Caco-2 (cell line): ENCODE measurements around the gene KRTAP12-3. TPM values are rescaled to one million over a fixed set of nuclear protein-coding genes. Genes with fewer than 3 reads are reported as not detected.

ENCODE experiments used
- BruUV-seq: library from RNA; stranded (reverse); fragments of 400-500 nt; replicated peaks from 2 replicates; lab custom pipeline; 2021; lab: Mats Ljungman, UMichigan
- CTCF ChIA-PET: fragments of 300-600 bp; sonication (Branson Sonifier 250); formaldehyde crosslinking; loops from one replicate; lab custom pipeline; 2022; ENCODE audit warnings: antibody characterized with exemption; lab: Charles Lee
- POLR2A ChIA-PET: fragments of 300-600 bp; sonication (Branson Sonifier 250); formaldehyde crosslinking; loops from one replicate; lab custom pipeline; 2022; ENCODE audit warnings: antibody characterized with exemption; lab: Charles Lee
- DNase-seq, 2 experiments: peaks; one replicate each; pipeline versions ENCODE4 v3.0.0 to v3.0.0-alpha.2; 2020 to 2022
- H3K27me3 ChIP-seq: replicated peaks from 2 replicates; pipeline ENCODE4 v1.6.0; 2011; ENCODE audit warnings: low read length; ENCODE audit not compliant: control insufficient read depth, insufficient read depth
- H3K36me3 ChIP-seq: 2 replicates; pipeline ENCODE4 v1.5.1; 2011; ENCODE audit warnings: low read length; ENCODE audit not compliant: control insufficient read depth, insufficient read depth
- H3K4me1 ChIP-seq: fragments of 250-450 bp; sonication (Bioruptor Pico); 2 replicates; pipeline ENCODE4 v1.5.1; 2020; ENCODE audit warnings: mild to moderate bottlenecking
- H3K4me3 ChIP-seq: 2 replicates; pipeline ENCODE4 v1.5.1; 2011; ENCODE audit warnings: low read depth, mild to moderate bottlenecking, control low read depth, low read length
- H3K9me3 ChIP-seq: fragments of 250-450 bp; sonication (Bioruptor Pico); 2 replicates; pipeline ENCODE4 v1.5.1; 2020; ENCODE audit warnings: mild to moderate bottlenecking, moderate library complexity
- H3K27ac Mint-ChIP-seq: one replicate; pipeline ENCODE4 v1.8.0; 2022; ENCODE audit warnings: mixed read lengths; ENCODE audit not compliant: unreplicated experiment
- H3K27me3 Mint-ChIP-seq: one replicate; pipeline ENCODE4 v1.8.0; 2022; ENCODE audit warnings: mixed read lengths; ENCODE audit not compliant: insufficient read depth, unreplicated experiment
- H3K36me3 Mint-ChIP-seq: one replicate; pipeline ENCODE4 v1.8.0; 2022; ENCODE audit warnings: mild to moderate bottlenecking, mixed read lengths; ENCODE audit not compliant: insufficient read depth, unreplicated experiment
- H3K4me1 Mint-ChIP-seq: one replicate; pipeline ENCODE4 v1.8.0; 2022; ENCODE audit warnings: low read depth, mixed read lengths; ENCODE audit not compliant: unreplicated experiment
- H3K4me3 Mint-ChIP-seq: one replicate; pipeline ENCODE4 v1.8.0; 2022; ENCODE audit warnings: mild to moderate bottlenecking, moderate library complexity, mixed read lengths; ENCODE audit not compliant: unreplicated experiment
- H3K9me3 Mint-ChIP-seq: one replicate; pipeline ENCODE4 v1.8.0; 2022; ENCODE audit warnings: mixed read lengths; ENCODE audit not compliant: unreplicated experiment
- intact Hi-C: fragments of 100-400 bp; cut with micrococcal nuclease; formaldehyde crosslinking; loops from one replicate; pipeline ENCODE4 v1.10.0; 2022; ENCODE audit not compliant: unreplicated experiment
- total RNA-seq: library from RNA; stranded (reverse); gene quantifications from 2 replicates; pipeline ENCODE4 v1.2.3, GENCODE V29; 2022
- TF ChIP-seq, protein P1 (sequence below), 2 experiments: fragments of 200-600 bp in 1 of 2; IDR thresholded peaks; 1 replicate in 1 of 2; 2 replicates in 1 of 2; pipeline versions ENCODE4 v1.5.1 to v1.8.0; 2011 to 2022; ENCODE audit warnings: antibody characterized with exemption in 1 of 2, control low read depth in 1 of 2, inconsistent platforms in 1 of 2, low read depth in 1 of 2, low read length in 1 of 2, mild to moderate bottlenecking in 1 of 2, moderate library complexity in 1 of 2; ENCODE audit not compliant: insufficient read depth in 1 of 2, severe bottlenecking in 1 of 2, unreplicated experiment in 1 of 2

The KRTAP12-3 gene
- total RNA-seq, 1 experiment from 2014 or later, result not detected

DNA sequence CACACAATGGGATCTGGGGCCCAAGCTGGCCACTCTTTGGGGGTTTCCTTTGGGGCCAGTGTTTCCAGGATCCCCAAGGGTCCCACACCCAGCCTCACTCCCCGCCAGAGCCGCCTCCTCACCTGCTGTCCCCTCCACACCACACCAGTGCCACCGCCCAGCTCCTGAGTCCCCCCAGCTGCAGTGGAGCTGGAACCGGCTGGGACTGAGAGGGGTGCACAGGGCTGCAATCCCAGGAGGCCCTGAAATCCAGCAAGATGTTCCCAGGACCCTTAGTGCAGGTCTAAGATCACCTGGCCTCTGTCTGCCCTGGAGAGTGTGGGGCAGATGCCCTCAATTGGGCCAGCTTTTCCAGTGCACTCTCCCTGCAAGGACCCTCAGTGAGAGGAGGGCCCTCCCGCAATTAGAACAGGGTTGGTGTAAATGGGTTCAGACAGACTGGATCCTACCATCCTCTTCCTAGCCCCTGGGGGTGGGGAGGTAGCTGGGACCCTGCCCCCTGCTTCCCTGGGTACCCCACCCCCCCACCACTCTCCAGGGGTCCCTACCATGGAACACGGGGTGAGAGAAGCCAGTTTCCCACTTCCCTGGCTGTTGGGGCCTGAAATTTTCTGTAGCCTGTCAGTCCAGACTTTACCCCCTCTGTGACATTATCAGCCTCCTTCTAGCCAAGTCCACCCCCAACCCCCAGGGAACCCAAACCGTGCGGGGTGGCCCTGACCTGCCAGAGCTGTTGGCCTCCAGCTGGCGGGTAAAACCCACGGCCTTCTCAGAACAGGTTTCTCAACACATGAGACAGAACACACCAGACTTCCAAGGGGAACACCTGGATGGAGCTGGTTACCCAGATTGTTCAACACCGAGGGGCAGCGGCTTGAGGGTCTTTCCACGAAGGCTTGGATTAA is 46.3 kb downstream of the KRTAP12-3 start:
- H3K9me3 Mint-ChIP-seq, result no peaks in the 10 kb centered on the region
- H3K4me3 ChIP-seq, result no peak overlapping the region
- ChIA-PET CTCF (no interaction called here), POLR2A (no interaction called here)
- H3K27me3 ChIP-seq, result no peaks in the 10 kb centered on the region
- no peak overlapping the region for H3K4me3 Mint-ChIP-seq
- no peaks in the 10 kb centered on the region for H3K4me1 Mint-ChIP-seq
- H3K4me1 ChIP-seq, result no peaks in the 10 kb centered on the region
- no TSS peak for BruUV-seq
- intact Hi-C loops, result no loop called here
- H3K36me3 Mint-ChIP-seq, result no peaks in the 10 kb centered on the region
- no peaks in the 10 kb centered on the region; the same call in 1 of the 2 replicates for H3K9me3 ChIP-seq
- H3K27me3 Mint-ChIP-seq, result peaks cover 4% of the 10 kb centered on the region
- TF ChIP-seq, protein P1, sequence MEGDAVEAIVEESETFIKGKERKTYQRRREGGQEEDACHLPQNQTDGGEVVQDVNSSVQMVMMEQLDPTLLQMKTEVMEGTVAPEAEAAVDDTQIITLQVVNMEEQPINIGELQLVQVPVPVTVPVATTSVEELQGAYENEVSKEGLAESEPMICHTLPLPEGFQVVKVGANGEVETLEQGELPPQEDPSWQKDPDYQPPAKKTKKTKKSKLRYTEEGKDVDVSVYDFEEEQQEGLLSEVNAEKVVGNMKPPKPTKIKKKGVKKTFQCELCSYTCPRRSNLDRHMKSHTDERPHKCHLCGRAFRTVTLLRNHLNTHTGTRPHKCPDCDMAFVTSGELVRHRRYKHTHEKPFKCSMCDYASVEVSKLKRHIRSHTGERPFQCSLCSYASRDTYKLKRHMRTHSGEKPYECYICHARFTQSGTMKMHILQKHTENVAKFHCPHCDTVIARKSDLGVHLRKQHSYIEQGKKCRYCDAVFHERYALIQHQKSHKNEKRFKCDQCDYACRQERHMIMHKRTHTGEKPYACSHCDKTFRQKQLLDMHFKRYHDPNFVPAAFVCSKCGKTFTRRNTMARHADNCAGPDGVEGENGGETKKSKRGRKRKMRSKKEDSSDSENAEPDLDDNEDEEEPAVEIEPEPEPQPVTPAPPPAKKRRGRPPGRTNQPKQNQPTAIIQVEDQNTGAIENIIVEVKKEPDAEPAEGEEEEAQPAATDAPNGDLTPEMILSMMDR (IDR thresholded peaks at IDR 0.05; ENCODE audit: insufficient read depth in 1 of 2, low read depth in 1 of 2, low read length in 1 of 2, severe bottlenecking in 1 of 2, unreplicated experiment in 1 of 2), result no peak
- no peak overlapping the region for H3K27ac Mint-ChIP-seq
- peak in 1 of 2 experiments; percentile 25 for DNase-seq
- no peaks in the 10 kb centered on the region for H3K36me3 ChIP-seq

DNA sequence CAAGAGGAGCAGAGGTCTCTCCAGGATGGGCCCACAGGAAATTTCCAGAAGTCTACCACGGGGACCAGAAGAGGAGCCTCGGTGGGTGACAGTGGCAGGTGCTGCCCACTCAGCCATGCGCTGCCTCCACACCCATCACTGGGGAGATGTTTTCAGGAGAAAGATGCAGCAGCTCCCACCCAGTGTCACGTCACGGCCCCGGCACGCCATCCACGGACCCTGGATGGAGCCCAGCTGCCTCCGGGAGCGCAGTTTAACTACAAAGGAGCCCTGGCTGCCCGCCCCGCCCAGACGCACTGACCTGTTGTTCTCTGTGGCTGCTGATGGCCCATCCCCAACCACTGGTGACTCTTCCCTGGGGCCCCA is 46.9 kb downstream of the KRTAP12-3 start:
- BruUV-seq, result no TSS peak
- Histone ChIP-seq H3K4me1 (no peaks in the 10 kb centered on the region), H3K4me3 (no peak overlapping the region), H3K36me3 (no peaks in the 10 kb centered on the region), H3K27me3 (no peaks in the 10 kb centered on the region), H3K9me3 (no peaks in the 10 kb centered on the region; the same call in 1 of the 2 replicates)
- intact Hi-C loops, result no loop called here
- H3K27me3 Mint-ChIP-seq, result peaks cover 7% of the 10 kb centered on the region
- H3K27ac Mint-ChIP-seq, result no peak overlapping the region
- TF ChIP-seq, protein P1 (IDR thresholded peaks at IDR 0.05; ENCODE audit: insufficient read depth in 1 of 2, low read depth in 1 of 2, low read length in 1 of 2, severe bottlenecking in 1 of 2, unreplicated experiment in 1 of 2), result no peak
- ChIA-PET POLR2A (no interaction called here), CTCF (no interaction called here)
- H3K9me3 Mint-ChIP-seq, result no peaks in the 10 kb centered on the region
- no peak overlapping the region for H3K4me3 Mint-ChIP-seq
- H3K4me1 Mint-ChIP-seq, result no peaks in the 10 kb centered on the region
- DNase-seq, result peak in 1 of 2 experiments; percentile 16
- no peaks in the 10 kb centered on the region for H3K36me3 Mint-ChIP-seq

DNA sequence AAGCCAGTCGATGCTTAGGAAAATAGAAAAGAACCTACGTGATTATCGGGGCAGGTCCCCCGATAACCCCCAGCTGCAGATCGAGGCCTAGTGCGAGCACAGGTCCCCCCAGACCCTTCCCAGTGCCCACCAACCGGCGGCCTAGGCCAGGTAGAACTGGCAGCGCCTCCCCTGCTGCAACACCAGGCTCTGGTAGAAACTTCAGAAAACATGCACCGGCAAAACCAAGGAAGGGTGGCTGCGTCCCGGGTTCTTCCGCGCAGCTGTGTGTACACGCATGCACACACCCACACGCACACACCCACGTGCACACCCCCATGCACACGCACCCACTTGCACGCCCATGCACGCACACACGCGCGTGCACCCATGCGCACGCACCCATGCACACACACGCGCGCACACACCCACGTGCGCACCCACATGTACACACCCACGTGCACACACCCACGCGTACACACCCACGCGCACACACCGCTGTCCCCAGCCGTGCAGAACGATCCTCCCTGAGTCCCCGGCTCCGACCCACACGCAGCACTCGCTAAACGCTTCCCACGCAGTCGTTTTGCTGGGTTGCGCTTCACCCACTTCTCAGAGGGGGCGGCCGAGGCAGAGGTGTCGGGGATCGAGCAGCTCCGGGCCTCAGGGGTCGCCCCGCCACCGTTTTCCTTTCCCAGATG is 48.4 kb downstream of the KRTAP12-3 start:
- no peak overlapping the region for H3K27ac Mint-ChIP-seq
- no peak overlapping the region for H3K4me3 Mint-ChIP-seq
- Histone ChIP-seq H3K27me3 (no peaks in the 10 kb centered on the region), H3K4me3 (no peak overlapping the region), H3K9me3 (no peaks in the 10 kb centered on the region; the same call in 1 of the 2 replicates), H3K36me3 (no peaks in the 10 kb centered on the region), H3K4me1 (no peaks in the 10 kb centered on the region; the same call in 1 of the 2 replicates)
- no peak for DNase-seq
- intact Hi-C loops, result no loop called here
- ChIA-PET CTCF (no interaction called here), POLR2A (no interaction called here)
- H3K9me3 Mint-ChIP-seq, result no peaks in the 10 kb centered on the region
- H3K4me1 Mint-ChIP-seq, result peaks cover 4% of the 10 kb centered on the region
- BruUV-seq, result no TSS peak
- H3K36me3 Mint-ChIP-seq, result no peaks in the 10 kb centered on the region
- TF ChIP-seq, protein P1 (IDR thresholded peaks at IDR 0.05; ENCODE audit: insufficient read depth in 1 of 2, low read depth in 1 of 2, low read length in 1 of 2, severe bottlenecking in 1 of 2, unreplicated experiment in 1 of 2), result no peak
- H3K27me3 Mint-ChIP-seq, result peaks cover 10% of the 10 kb centered on the region
